Measurements from ENCODE around the gene ACOT8.
"Not testable (repeated sequence)": the region's sequence is repeated elsewhere in the genome, so short reads cannot be mapped to it uniquely, and the experiment has no call there.

GRCh38 chr20:45797955-45798354 is 59.2 kb downstream of the ACOT8 start:
- not testable (repeated sequence) for TF ChIP-seq EZH2 (IDR thresholded peaks at IDR 0.05; ENCODE audit: insufficient read depth, poor library complexity, severe bottlenecking); EZH2phosphoT487 (IDR thresholded peaks at IDR 0.05; ENCODE audit: insufficient read depth, low read depth)

Measured in GM23248 (cell line).